ENCODE measurements around the gene CDH8. TPM values are rescaled to one million over a fixed set of nuclear protein-coding genes. Genes with fewer than 3 reads are reported as not detected.

CDH8 gene
- total RNA-seq, 1 donor from 2014 or later, result 5.6 TPM

GRCh38 chr16:62033065-62033464 lies 3.2 kb downstream of the CDH8 start:
- DNase-seq, result no peak

GRCh38 chr16:62029947-62030346 lies 6.3 kb downstream of the CDH8 start:
- no peak for DNase-seq

GRCh38 chr16:62022688-62023087 lies 13.6 kb downstream of the CDH8 start:
- DNase-seq, result no peak

- DNase-seq, result peak; percentile 57
Measured at GRCh38 chr16:62021161-62021581, 15.1 kb downstream of the CDH8 start.

GRCh38 chr16:62020681-62021080 lies 15.6 kb downstream of the CDH8 start:
- peak; percentile 57 for DNase-seq

GRCh38 chr16:62019851-62020250 lies 16.4 kb downstream of the CDH8 start:
- DNase-seq, result peak; percentile 65

GRCh38 chr16:62018301-62019060 lies 17.8 kb downstream of the CDH8 start:
- no peak for DNase-seq

GRCh38 chr16:62014319-62014923 lies 21.8 kb downstream of the CDH8 start:
- DNase-seq, result no peak

GRCh38 chr16:62010186-62010585 lies 26.1 kb downstream of the CDH8 start:
- DNase-seq, result no peak

GRCh38 chr16:61998460-61998859 lies 37.8 kb downstream of the CDH8 start:
- no peak for DNase-seq

GRCh38 chr16:61993108-61993507 lies 43.1 kb downstream of the CDH8 start:
- no peak for DNase-seq

GRCh38 chr16:61987474-61988012 lies 48.7 kb downstream of the CDH8 start:
- DNase-seq, result no peak

- DNase-seq, result no peak
Measured at GRCh38 chr16:61969077-61969382, 67.2 kb downstream of the CDH8 start.

- no peak for DNase-seq
Measured at GRCh38 chr16:61968242-61969076, 67.8 kb downstream of the CDH8 start.

GRCh38 chr16:61957075-61957855 lies 79.0 kb downstream of the CDH8 start:
- no peak for DNase-seq

GRCh38 chr16:61952841-61953240 lies 83.4 kb downstream of the CDH8 start:
- DNase-seq, result no peak

- no peak for DNase-seq
Measured at GRCh38 chr16:61948414-61948813, 87.8 kb downstream of the CDH8 start.

GRCh38 chr16:61946019-61946418 lies 90.2 kb downstream of the CDH8 start:
- no peak for DNase-seq

- DNase-seq, result no peak
Measured at GRCh38 chr16:61945511-61945910, 90.7 kb downstream of the CDH8 start.

GRCh38 chr16:61944004-61944403 lies 92.2 kb downstream of the CDH8 start:
- no peak for DNase-seq

- DNase-seq, result no peak
Measured at GRCh38 chr16:61940611-61941010, 95.6 kb downstream of the CDH8 start.

- no peak for DNase-seq
Measured at GRCh38 chr16:61937646-61938045, 98.6 kb downstream of the CDH8 start.

Data from skin of body (tissue), 2 donors.